ENCODE data around the gene ZNF234.
"Not testable (repeated sequence)": the region's sequence is repeated elsewhere in the genome, so short reads cannot be mapped to it uniquely, and the experiment has no call there.

Gene ZNF234

GRCh38 chr19:44202470-44202869 lies 61.1 kb downstream of the ZNF234 start:
- H3K4me1 ChIP-seq (ENCODE audit: control insufficient read depth, low read length) = peaks cover under 1% of the 10 kb centered on the region
- no peak overlapping the region for H3K27ac ChIP-seq (ENCODE audit: low read depth, low read length)
- H3K79me2 ChIP-seq (ENCODE audit: control insufficient read depth, low read length) = no peaks in the 10 kb centered on the region
- H3K27me3 ChIP-seq (ENCODE audit: control insufficient read depth, low read length) = no peaks in the 10 kb centered on the region
- H4K20me1 ChIP-seq (ENCODE audit: control insufficient read depth, insufficient read depth, low read depth, low read length) = no peaks in the 10 kb centered on the region
- TF ChIP-seq EZH2phosphoT487 (IDR thresholded peaks at IDR 0.05; ENCODE audit: borderline replicate concordance, low read length) (no peak), CTCF (IDR thresholded peaks at IDR 0.05; ENCODE audit: low read depth, low read length, poor library complexity, severe bottlenecking) (no peak)
- no peaks in the 10 kb centered on the region for H3K9me2 ChIP-seq (replicated peaks; ENCODE audit: control insufficient read depth, low read length)
- no peaks in the 10 kb centered on the region for H3K36me3 ChIP-seq (ENCODE audit: control insufficient read depth, low read length)
- no peaks in the 10 kb centered on the region for H3F3A ChIP-seq (ENCODE audit: control insufficient read depth, insufficient read depth)
- no peak overlapping the region for H3K4me2 ChIP-seq (ENCODE audit: low read length)
- peaks cover 16% of the 10 kb centered on the region; the same call in 1 of the 2 replicates for H3K9me3 ChIP-seq (ENCODE audit: control insufficient read depth, insufficient read depth, low read length)
- H3K4me3 ChIP-seq (ENCODE audit: low read length) = no peak overlapping the region

DNA sequence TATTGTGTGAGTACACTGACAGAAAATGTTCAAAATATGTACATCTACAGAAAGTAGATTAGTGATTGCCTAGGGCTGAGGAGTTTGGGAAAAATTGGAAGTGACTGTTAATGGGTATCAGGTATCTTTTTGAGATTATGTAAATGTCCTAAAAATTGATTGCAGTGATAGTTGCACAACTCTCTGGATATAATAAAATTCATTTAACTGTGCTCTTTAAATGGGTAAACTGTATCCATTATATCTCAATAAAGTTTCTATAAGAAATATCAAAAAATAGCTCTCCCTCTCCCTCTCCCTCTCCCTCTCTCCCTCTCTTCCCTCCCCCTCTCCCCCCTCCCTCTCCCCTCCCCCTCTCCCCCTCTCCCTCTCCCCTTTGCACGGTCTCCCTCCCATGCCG lies 61.6 kb downstream of the ZNF234 start:
- Histone ChIP-seq H3K4me3 (ENCODE audit: low read length) (no peak overlapping the region), H3K27me3 (ENCODE audit: control insufficient read depth, low read length) (no peaks in the 10 kb centered on the region), H3K36me3 (ENCODE audit: control insufficient read depth, low read length) (no peaks in the 10 kb centered on the region), H4K20me1 (ENCODE audit: control insufficient read depth, insufficient read depth, low read depth, low read length) (no peaks in the 10 kb centered on the region), H3K27ac (ENCODE audit: low read depth, low read length) (no peak overlapping the region), H3K9me3 (ENCODE audit: control insufficient read depth, insufficient read depth, low read length) (peaks cover 16% of the 10 kb centered on the region), H3K4me2 (ENCODE audit: low read length) (no peak overlapping the region), H3K9me2 (replicated peaks; ENCODE audit: control insufficient read depth, low read length) (no peaks in the 10 kb centered on the region), H3K4me1 (ENCODE audit: control insufficient read depth, low read length) (peaks cover 5% of the 10 kb centered on the region), H3F3A (ENCODE audit: control insufficient read depth, insufficient read depth) (no peaks in the 10 kb centered on the region), H3K79me2 (ENCODE audit: control insufficient read depth, low read length) (no peaks in the 10 kb centered on the region)
- TF ChIP-seq EZH2phosphoT487 (IDR thresholded peaks at IDR 0.05; ENCODE audit: borderline replicate concordance, low read length) (no peak), CTCF (IDR thresholded peaks at IDR 0.05; ENCODE audit: low read depth, low read length, poor library complexity, severe bottlenecking) (no peak)

DNA sequence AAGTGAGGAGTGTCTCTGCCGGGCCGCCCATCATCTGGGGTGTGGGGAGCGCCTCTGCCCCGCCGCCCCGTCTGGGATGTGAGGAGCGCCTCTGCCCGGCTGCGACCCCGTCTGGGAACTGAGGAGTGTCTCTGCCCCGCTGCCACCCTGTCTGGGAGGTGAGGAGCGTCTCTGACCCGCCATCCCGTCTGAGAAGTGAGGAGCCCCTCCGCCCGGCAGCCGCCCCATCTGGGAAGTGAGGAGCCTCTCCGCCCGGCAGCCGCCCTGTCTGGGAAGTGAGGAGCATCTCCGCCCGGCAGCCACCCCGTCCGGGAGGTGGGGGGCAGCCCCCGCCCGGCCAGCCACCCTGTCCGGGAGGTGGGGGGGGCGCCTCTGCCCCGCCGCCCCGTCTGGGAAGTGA lies 62.5 kb downstream of the ZNF234 start:
- not testable (repeated sequence) for H3K4me2 ChIP-seq (ENCODE audit: low read length); H3K79me2 ChIP-seq (ENCODE audit: control insufficient read depth, low read length); H3K27me3 ChIP-seq (ENCODE audit: control insufficient read depth, low read length); H3K36me3 ChIP-seq (ENCODE audit: control insufficient read depth, low read length); H3K9me2 ChIP-seq (replicated peaks; ENCODE audit: control insufficient read depth, low read length); H3F3A ChIP-seq (ENCODE audit: control insufficient read depth, insufficient read depth); H4K20me1 ChIP-seq (ENCODE audit: control insufficient read depth, insufficient read depth, low read depth, low read length); H3K4me3 ChIP-seq (ENCODE audit: low read length); H3K27ac ChIP-seq (ENCODE audit: low read depth, low read length); H3K4me1 ChIP-seq (ENCODE audit: control insufficient read depth, low read length)
- peaks cover 24% of the 10 kb centered on the region for H3K9me3 ChIP-seq (ENCODE audit: control insufficient read depth, insufficient read depth, low read length)

GRCh38 chr19:44204772-44205171 lies 63.4 kb downstream of the ZNF234 start:
- Histone ChIP-seq H3K27me3 (ENCODE audit: control insufficient read depth, low read length) (no peaks in the 10 kb centered on the region), H3K9me3 (ENCODE audit: control insufficient read depth, insufficient read depth, low read length) (peaks cover 29% of the 10 kb centered on the region), H3K4me3 (ENCODE audit: low read length) (no peak overlapping the region), H3K4me2 (ENCODE audit: low read length) (no peak overlapping the region), H3K4me1 (ENCODE audit: control insufficient read depth, low read length) (peaks cover 6% of the 10 kb centered on the region), H3K36me3 (ENCODE audit: control insufficient read depth, low read length) (no peaks in the 10 kb centered on the region), H3F3A (ENCODE audit: control insufficient read depth, insufficient read depth) (no peaks in the 10 kb centered on the region), H4K20me1 (ENCODE audit: control insufficient read depth, insufficient read depth, low read depth, low read length) (no peaks in the 10 kb centered on the region), H3K27ac (ENCODE audit: low read depth, low read length) (no peak overlapping the region), H3K79me2 (ENCODE audit: control insufficient read depth, low read length) (no peaks in the 10 kb centered on the region), H3K9me2 (replicated peaks; ENCODE audit: control insufficient read depth, low read length) (no peaks in the 10 kb centered on the region)
- TF ChIP-seq EZH2phosphoT487 (IDR thresholded peaks at IDR 0.05; ENCODE audit: borderline replicate concordance, low read length) (no peak), CTCF (IDR thresholded peaks at IDR 0.05; ENCODE audit: low read depth, low read length, poor library complexity, severe bottlenecking) (no peak)

Measured in DOHH2 (cell line).